Measurements from ENCODE around the gene CSHL1.

DNA sequence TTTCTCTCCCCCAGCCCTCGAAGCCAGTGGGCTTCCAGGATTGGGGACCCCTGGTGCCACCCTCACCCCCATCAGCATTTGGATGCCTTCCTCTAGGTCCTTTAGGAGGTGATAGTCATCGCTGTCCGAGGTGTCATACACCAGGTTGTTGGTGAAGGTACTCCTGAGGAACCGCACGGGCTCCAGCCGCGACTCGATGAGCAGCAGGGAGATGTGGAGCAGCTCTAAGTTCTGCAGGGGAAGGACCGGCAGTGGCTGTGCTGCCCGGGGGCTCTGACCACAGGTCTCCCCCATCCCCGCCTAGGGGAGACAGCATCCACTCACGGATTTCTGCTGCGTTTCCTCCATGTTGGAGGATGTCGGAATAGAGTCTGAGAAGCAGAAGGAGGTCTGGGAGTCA is 962 bp downstream of the CSHL1 start:
- TF ChIP-seq EZH2 (IDR thresholded peaks at IDR 0.05; ENCODE audit: borderline replicate concordance, insufficient read depth, low read length, poor library complexity, severe bottlenecking), result no peak
- TF ChIP-seq, protein P1, sequence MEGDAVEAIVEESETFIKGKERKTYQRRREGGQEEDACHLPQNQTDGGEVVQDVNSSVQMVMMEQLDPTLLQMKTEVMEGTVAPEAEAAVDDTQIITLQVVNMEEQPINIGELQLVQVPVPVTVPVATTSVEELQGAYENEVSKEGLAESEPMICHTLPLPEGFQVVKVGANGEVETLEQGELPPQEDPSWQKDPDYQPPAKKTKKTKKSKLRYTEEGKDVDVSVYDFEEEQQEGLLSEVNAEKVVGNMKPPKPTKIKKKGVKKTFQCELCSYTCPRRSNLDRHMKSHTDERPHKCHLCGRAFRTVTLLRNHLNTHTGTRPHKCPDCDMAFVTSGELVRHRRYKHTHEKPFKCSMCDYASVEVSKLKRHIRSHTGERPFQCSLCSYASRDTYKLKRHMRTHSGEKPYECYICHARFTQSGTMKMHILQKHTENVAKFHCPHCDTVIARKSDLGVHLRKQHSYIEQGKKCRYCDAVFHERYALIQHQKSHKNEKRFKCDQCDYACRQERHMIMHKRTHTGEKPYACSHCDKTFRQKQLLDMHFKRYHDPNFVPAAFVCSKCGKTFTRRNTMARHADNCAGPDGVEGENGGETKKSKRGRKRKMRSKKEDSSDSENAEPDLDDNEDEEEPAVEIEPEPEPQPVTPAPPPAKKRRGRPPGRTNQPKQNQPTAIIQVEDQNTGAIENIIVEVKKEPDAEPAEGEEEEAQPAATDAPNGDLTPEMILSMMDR (IDR thresholded peaks at IDR 0.05; ENCODE audit: poor library complexity, severe bottlenecking), result no peak
- TF ChIP-seq SMC3 (conservative IDR thresholded peaks at IDR 0.05; ENCODE audit: poor library complexity), result no peak
- TF ChIP-seq RAD21 (conservative IDR thresholded peaks at IDR 0.05), result no peak
- no peak for TF ChIP-seq TAF1 (IDR thresholded peaks at IDR 0.05; ENCODE audit: low read depth)
- TF ChIP-seq, protein P2, sequence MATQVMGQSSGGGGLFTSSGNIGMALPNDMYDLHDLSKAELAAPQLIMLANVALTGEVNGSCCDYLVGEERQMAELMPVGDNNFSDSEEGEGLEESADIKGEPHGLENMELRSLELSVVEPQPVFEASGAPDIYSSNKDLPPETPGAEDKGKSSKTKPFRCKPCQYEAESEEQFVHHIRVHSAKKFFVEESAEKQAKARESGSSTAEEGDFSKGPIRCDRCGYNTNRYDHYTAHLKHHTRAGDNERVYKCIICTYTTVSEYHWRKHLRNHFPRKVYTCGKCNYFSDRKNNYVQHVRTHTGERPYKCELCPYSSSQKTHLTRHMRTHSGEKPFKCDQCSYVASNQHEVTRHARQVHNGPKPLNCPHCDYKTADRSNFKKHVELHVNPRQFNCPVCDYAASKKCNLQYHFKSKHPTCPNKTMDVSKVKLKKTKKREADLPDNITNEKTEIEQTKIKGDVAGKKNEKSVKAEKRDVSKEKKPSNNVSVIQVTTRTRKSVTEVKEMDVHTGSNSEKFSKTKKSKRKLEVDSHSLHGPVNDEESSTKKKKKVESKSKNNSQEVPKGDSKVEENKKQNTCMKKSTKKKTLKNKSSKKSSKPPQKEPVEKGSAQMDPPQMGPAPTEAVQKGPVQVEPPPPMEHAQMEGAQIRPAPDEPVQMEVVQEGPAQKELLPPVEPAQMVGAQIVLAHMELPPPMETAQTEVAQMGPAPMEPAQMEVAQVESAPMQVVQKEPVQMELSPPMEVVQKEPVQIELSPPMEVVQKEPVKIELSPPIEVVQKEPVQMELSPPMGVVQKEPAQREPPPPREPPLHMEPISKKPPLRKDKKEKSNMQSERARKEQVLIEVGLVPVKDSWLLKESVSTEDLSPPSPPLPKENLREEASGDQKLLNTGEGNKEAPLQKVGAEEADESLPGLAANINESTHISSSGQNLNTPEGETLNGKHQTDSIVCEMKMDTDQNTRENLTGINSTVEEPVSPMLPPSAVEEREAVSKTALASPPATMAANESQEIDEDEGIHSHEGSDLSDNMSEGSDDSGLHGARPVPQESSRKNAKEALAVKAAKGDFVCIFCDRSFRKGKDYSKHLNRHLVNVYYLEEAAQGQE (IDR thresholded peaks at IDR 0.05; ENCODE audit: borderline replicate concordance), result no peak
